K562 (cell line): ENCODE results near the gene SPATA19. TPM values are rescaled to one million over a fixed set of nuclear protein-coding genes. Genes with fewer than 3 reads are reported as not detected.

ENCODE experiments used
- ATAC-seq: fragments of 200-7000 bp; cut with Tn5 transposase; 3 replicates; pipeline ENCODE4 v1.9.1; 2020; ENCODE audit warnings: moderate library complexity
- BruUV-seq: library from RNA; stranded (reverse); fragments of 400-500 nt; replicated peaks from 2 replicates; lab custom pipeline; 2021; lab: Mats Ljungman, UMichigan
- CTCF ChIA-PET: fragments of 300-600 bp; formaldehyde crosslinking; extraction: SDS; loops from one replicate; lab custom pipeline; 2021; ENCODE audit warnings: low intra/inter-chr PET ratio; lab: Yijun Ruan, JAX
- POLR2A ChIA-PET: fragments of 300-600, 350-650 bp; sonication (Branson Sonifier 250); formaldehyde crosslinking; extraction: SDS; loops from one replicate; lab custom pipeline; 2021; ENCODE audit warnings: antibody characterized with exemption, inconsistent platforms; lab: Yijun Ruan, JAX
- DNase-seq, 4 experiments: peaks; one replicate each; pipeline versions ENCODE4 v3.0.0 to v3.0.0-alpha.2; 2011 to 2018; ENCODE audit warnings: low spot score in 3 of 4, mixed read lengths in 3 of 4; ENCODE audit errors: extremely low read depth in 1 of 4
- FAIRE-seq: peaks from 2 replicates; lab custom pipeline; 2011; peaks lifted over from hg19 to GRCh38; lab: Jason Lieb, UNC
- H2AFZ ChIP-seq: 2 replicates; pipeline ENCODE4 v1.6.0; 2011; ENCODE audit warnings: low read depth, low read length, control low read depth, inconsistent platforms
- H3K27ac ChIP-seq: fragments of 200-600 bp; 3 replicates; pipeline ENCODE4 v1.8.0; 2011; ENCODE audit warnings: low read depth, mild to moderate bottlenecking, control low read depth, inconsistent platforms, low read length, moderate library complexity, mixed read lengths; ENCODE audit errors: extremely low read depth
- H3K27me3 ChIP-seq, 2 experiments: fragments of 300-600 bp in 1 of 2; 2 replicates in 1 of 2; 3 replicates in 1 of 2; pipeline versions ENCODE4 v1.6.0 to v1.8.0; 2011; ENCODE audit warnings: inconsistent platforms in 2 of 2, low read length in 2 of 2, mild to moderate bottlenecking in 1 of 2, mixed read lengths in 1 of 2, moderate library complexity in 1 of 2; ENCODE audit not compliant: control insufficient read depth in 2 of 2, insufficient read depth in 2 of 2
- H3K36me3 ChIP-seq: fragments of 300-600 bp; 3 replicates; pipeline ENCODE4 v1.8.0; 2011; ENCODE audit warnings: mild to moderate bottlenecking, low read length, inconsistent platforms; ENCODE audit not compliant: control insufficient read depth, insufficient read depth
- H3K4me1 ChIP-seq, 2 experiments: fragments of 200-600 bp in 1 of 2; replicated peaks in 1 of 2; 2 replicates in 1 of 2; 3 replicates in 1 of 2; pipeline versions ENCODE4 v1.5.1 to v1.8.0; 2011; ENCODE audit warnings: inconsistent platforms in 2 of 2, low read length in 2 of 2, mild to moderate bottlenecking in 1 of 2, mixed read lengths in 1 of 2, moderate library complexity in 1 of 2; ENCODE audit not compliant: control insufficient read depth in 2 of 2, insufficient read depth in 2 of 2
- H3K4me2 ChIP-seq: 2 replicates; pipeline ENCODE4 v1.6.1; 2011; ENCODE audit warnings: low read length, control low read depth, inconsistent platforms, mixed read lengths; ENCODE audit not compliant: insufficient read depth
- H3K4me3 ChIP-seq: fragments of 200-600 bp; sonication (generic), shearing (Covaris generic); 2 replicates; pipeline ENCODE4 v1.5.1; 2016; ENCODE audit warnings: control low read depth, inconsistent platforms
- H3K79me2 ChIP-seq: fragments of 200-600 bp; 3 replicates; pipeline ENCODE4 v1.8.0; 2011; ENCODE audit warnings: low read length, inconsistent platforms; ENCODE audit not compliant: control insufficient read depth, insufficient read depth
- H3K9ac ChIP-seq, 2 experiments: 2 replicates each; pipeline versions ENCODE4 v1.6.0 to v1.6.1; 2011; ENCODE audit warnings: low read depth in 2 of 2, low read length in 2 of 2, control low read depth in 1 of 2, inconsistent platforms in 1 of 2, mild to moderate bottlenecking in 1 of 2, mixed read lengths in 1 of 2; ENCODE audit not compliant: insufficient read depth in 1 of 2
- H3K9me1 ChIP-seq: one replicate; pipeline ENCODE4 v1.6.0; 2011; ENCODE audit warnings: inconsistent platforms, mild to moderate bottlenecking, low read length, moderate library complexity; ENCODE audit not compliant: control insufficient read depth, insufficient read depth
- H3K9me3 ChIP-seq: replicated peaks from 2 replicates; pipeline ENCODE4 v1.5.1; 2011; ENCODE audit warnings: low read depth, low read length, inconsistent platforms; ENCODE audit not compliant: control insufficient read depth, insufficient read depth
- H4K20me1 ChIP-seq: replicated peaks from 2 replicates; pipeline ENCODE4 v1.6.1; 2011; ENCODE audit warnings: low read length, inconsistent platforms, mixed read lengths; ENCODE audit not compliant: control insufficient read depth, insufficient read depth
- E2F5 ChIP-seq: sonication (generic); formaldehyde crosslinking; IDR thresholded peaks from 2 replicates; pipeline ENCODE4 v1.8.0; 2022; ENCODE audit warnings: mild to moderate bottlenecking, missing genetic modification reagents
- ZBTB49 ChIP-seq: sonication (generic); formaldehyde crosslinking; IDR thresholded peaks from 2 replicates; pipeline ENCODE4 v1.8.0; 2022; ENCODE audit warnings: missing genetic modification reagents, mild to moderate bottlenecking, borderline replicate concordance
- ZNF133 ChIP-seq: fragments of 250-450 bp; sonication (Bioruptor Pico); IDR thresholded peaks from 2 replicates; pipeline ENCODE4 v1.4.0; 2020; ENCODE audit warnings: mild to moderate bottlenecking
- ZNF785 ChIP-seq: fragments of 250-450 bp; sonication (Bioruptor Pico); IDR thresholded peaks from 2 replicates; pipeline ENCODE4 v1.4.0; 2020; ENCODE audit warnings: mild to moderate bottlenecking
- WGBS: fragments of 100-300 bp; shearing (Covaris generic); methylation state at CpG from one replicate; pipeline ENCODE4 v1.1.6; 2016; ENCODE audit warnings: low coverage, mixed read lengths; ENCODE audit not compliant: insufficient coverage; ENCODE audit errors: missing lambda C conversion rate; 5-methylcytosine and 5-hydroxymethylcytosine counted together
- in situ Hi-C: fragments of 300-500 bp; cut with MboI; formaldehyde crosslinking; loops from 4 replicates; pipeline ENCODE4 v1.15.0; 2018; ENCODE audit warnings: inconsistent platforms, mixed read lengths
- intact Hi-C: fragments of 100-400 bp; cut with micrococcal nuclease; formaldehyde crosslinking; loops from 2 replicates; pipeline ENCODE4 v1.14.2; 2022
- polyA plus RNA-seq, 8 experiments: library from polyadenylated mRNA; depleted of rRNA in 4 of 8; stranded (reverse) in 5 of 8; unstranded in 3 of 8; fragments of >200 nt; fragmentation: Nextera tagmentation in 2 of 8; fragmentation: Illumina TruSeq in 1 of 8; extraction: Ambion mirVana in 2 of 8; extraction: Trizol in 1 of 8; gene quantifications; 2 replicates each; pipeline versions ENCODE4 v1.2.1 to v1.2.3, GENCODE V29; 2011 to 2014; ENCODE audit warnings: inconsistent platforms in 1 of 8, missing spikeins in 1 of 8
- total RNA-seq, 7 experiments: library from RNA; depleted of rRNA in 6 of 7; stranded (reverse); fragments of >200 nt in 6 of 7; fragmentation: Illumina TruSeq in 2 of 7; extraction: Trizol in 2 of 7; gene quantifications; 2 replicates each; pipeline versions ENCODE4 v1.2.1 to v1.2.3, GENCODE V29; 2011 to 2021; ENCODE audit warnings: low replicate concordance in 1 of 7

SPATA19 gene
- total and polyA plus RNA-seq, 9 of the 15 experiments (the other 6 are each of a cell fraction or from before 2014, with no cell fraction given): not detected

GRCh38 chr11:133825156-133825555, 20.2 kb downstream of the SPATA19 start:
- no TSS peak for BruUV-seq
- no peaks in the 10 kb centered on the region for H3K79me2 ChIP-seq
- H3K27ac ChIP-seq: no peak overlapping the region
- H3K4me1 ChIP-seq: no peaks in the 10 kb centered on the region
- H3K9me3 ChIP-seq: no peaks in the 10 kb centered on the region
- no peak overlapping the region for H3K4me2 ChIP-seq
- no peaks in the 10 kb centered on the region for H3K36me3 ChIP-seq
- no peak for DNase-seq
- in situ Hi-C loops (loop anchor here (10.0 to 25.0 kb wide), 2 partner anchors 688 to 750 kb away; no protein-coding TSS in a partner anchor), intact Hi-C loops (loop anchor here (10.0 kb wide), 1 partner anchor 250 kb away; no protein-coding TSS in a partner anchor)
- H3K4me3 ChIP-seq: no peak overlapping the region
- H3K27me3 ChIP-seq: no peaks in the 10 kb centered on the region
- no peaks in the 10 kb centered on the region for H3K9me1 ChIP-seq
- POLR2A ChIA-PET: no interaction called here
- CTCF ChIA-PET: no interaction called here
- TF ChIP-seq ZNF785 (CRISPR knock-in tag) (no peak), E2F5 (CRISPR knock-in tag) (no peak), ZNF133 (CRISPR knock-in tag) (no peak), ZBTB49 (no peak)
- H4K20me1 ChIP-seq: no peaks in the 10 kb centered on the region
- WGBS: under 1% methylated on average over 10 of the region's 11 CpGs
- no peak for FAIRE-seq
- no peak overlapping the region for H2AFZ ChIP-seq
- no peak for ATAC-seq
- H3K9ac ChIP-seq: no peak overlapping the region
